ENCODE measurements around the gene KIFC3. TPM values are rescaled to one million over a fixed set of nuclear protein-coding genes. Genes with fewer than 3 reads are reported as not detected.

KIFC3 gene
- total and polyA plus RNA-seq, 2 of the 8 experiments (the other 6 are each of a cell fraction or from before 2014, with no cell fraction given): 2.1 to 7.1 TPM

- H3K23me2 ChIP-seq (ENCODE audit: low read depth, low read length): no peaks in the 10 kb centered on the region
- H3K4ac ChIP-seq (replicated peaks; ENCODE audit: insufficient read length, low read depth, low read length): no peak overlapping the region
- peak; percentile 59 to 73 for DNase-seq (ENCODE audit: low read depth in 1 of 2, low spot score in 2 of 2)
- no peak overlapping the region for H3K14ac ChIP-seq (ENCODE audit: insufficient read length)
- CTCF ChIA-PET (ENCODE audit: partially characterized antibody): interaction anchor here (0.8 to 1.5 kb wide), 5 partner anchors 25 to 51 kb away, joined by 3 to 6 read pairs (median 3); no protein-coding TSS in a partner anchor
- no peak overlapping the region for H3K9ac ChIP-seq (replicated peaks in 1 of 4; ENCODE audit: extremely low read depth in 1 of 4, low read depth in 3 of 4, low read length in 3 of 4)
- no peak overlapping the region for H3K27ac ChIP-seq (ENCODE audit: low read depth, low read length)
- peak overlapping the region in 2 of 4 experiments; percentile 19 to 31; a peak in 4 of 8 replicates for H3K4me3 ChIP-seq (ENCODE audit: extremely low read depth in 1 of 4, insufficient read depth in 2 of 4, low read depth in 3 of 4, low read length in 4 of 4)
- peaks cover 2 to 16% (median 9%) of the 10 kb centered on the region in 4 experiments; a peak in 5 of 7 replicates for H3K4me1 ChIP-seq (replicated peaks in 1 of 4; ENCODE audit: control insufficient read depth in 3 of 4, insufficient read depth in 4 of 4, low read length in 3 of 4)
- H2BK120ac ChIP-seq (replicated peaks; ENCODE audit: low read depth, low read length): no peak overlapping the region
- peak overlapping the region; percentile 12; the same call in 1 of the 2 replicates for H2AFZ ChIP-seq (ENCODE audit: low read length)
- peak overlapping the region; percentile 42; the same call in 1 of the 2 replicates for H4K8ac ChIP-seq (ENCODE audit: extremely low read depth, insufficient read depth, low read length)
- 21% methylated on average over 9 of the region's 9 CpGs; no CpG with 5 or more reads in 1 of the 2 experiments for WGBS, 2 experiments (ENCODE audit: extremely low coverage in 1 of 2, insufficient coverage in 1 of 2, insufficient read length in 1 of 2, insufficient replicate concordance in 2 of 2, low coverage in 1 of 2, low lambda C conversion rate in 2 of 2, missing lambda C conversion rate in 1 of 2)
- H3K4me2 ChIP-seq (ENCODE audit: insufficient read depth in 1 of 2, low read depth in 2 of 2, low read length in 2 of 2): peak overlapping the region; percentile 22 to 59
- peak overlapping the region; percentile 8 for H4K5ac ChIP-seq (ENCODE audit: insufficient read length, low read depth, low read length)
- POLR2A ChIA-PET (ENCODE audit: partially characterized antibody): interaction anchor here (0.9 to 1.3 kb wide), 3 partner anchors 13 to 30 kb away, joined by 3 to 4 read pairs (median 3); no protein-coding TSS in a partner anchor
- FAIRE-seq: peak; percentile 94
- H2BK15ac ChIP-seq (ENCODE audit: low read length): no peak overlapping the region
- H2AK5ac ChIP-seq (ENCODE audit: low read depth, low read length): no peak overlapping the region
- H3K79me2 ChIP-seq (ENCODE audit: control insufficient read depth in 1 of 2, insufficient read depth in 2 of 2, low read length in 2 of 2): no peaks in the 10 kb centered on the region
- no peaks in the 10 kb centered on the region for H3K36me3 ChIP-seq (ENCODE audit: control insufficient read depth in 2 of 4, insufficient read depth in 4 of 4, low read length in 3 of 4)
- no peaks in the 10 kb centered on the region for H4K20me1 ChIP-seq (replicated peaks in 1 of 2; ENCODE audit: control insufficient read depth in 1 of 2, insufficient read depth in 2 of 2, low read length in 2 of 2)
- H2BK20ac ChIP-seq (ENCODE audit: low read length): peak overlapping the region; percentile 82; the same call in 1 of the 2 replicates
- H3K27me3 ChIP-seq (replicated peaks in 1 of 4; ENCODE audit: control insufficient read depth in 3 of 4, extremely low read depth in 1 of 4, insufficient read depth in 3 of 4, low read length in 3 of 4): 0 out of 7 replicates have a peak, but pooled peaks cover 0 to 1% (median 0%) of the 10 kb centered on the region in 4 experiments
- H2BK5ac ChIP-seq (ENCODE audit: low read depth, low read length): no peak overlapping the region
- peak overlapping the region; percentile 5; the same call in 1 of the 2 replicates for H2BK12ac ChIP-seq (ENCODE audit: low read depth, low read length)
- H3K79me1 ChIP-seq (ENCODE audit: low read depth, low read length): no peaks in the 10 kb centered on the region
- H4K91ac ChIP-seq (replicated peaks; ENCODE audit: insufficient read length, low read length): peak overlapping the region; percentile 1
- peak overlapping the region; percentile 19; the same call in 1 of the 2 replicates for H3K18ac ChIP-seq (ENCODE audit: extremely low read depth, low read length)
- H3K56ac ChIP-seq (replicated peaks; ENCODE audit: insufficient read length, low read depth, low read length): no peak overlapping the region
- H3K9me3 ChIP-seq (ENCODE audit: insufficient read depth in 2 of 2, low read depth in 1 of 2, low read length in 1 of 2): no peaks in the 10 kb centered on the region
- H3K23ac ChIP-seq (ENCODE audit: insufficient read length): no peak overlapping the region
- peak; percentile 67; the same call in 1 of the 2 replicates for TF ChIP-seq SP1 (IDR thresholded peaks at IDR 0.05; ENCODE audit: low read depth, low read length)
- TF ChIP-seq TEAD4 (IDR thresholded peaks at IDR 0.05; ENCODE audit: low read depth, low read length): peak; percentile 90
- TF ChIP-seq YY1 (IDR thresholded peaks at IDR 0.05; ENCODE audit: low read depth, low read length): peak; percentile 69; the same call in 1 of the 2 replicates
- TF ChIP-seq POU5F1 (IDR thresholded peaks at IDR 0.05; ENCODE audit: low read depth, low read length): no peak
- TF ChIP-seq SIN3A (conservative IDR thresholded peaks at IDR 0.05 in 1 of 2, IDR thresholded peaks at IDR 0.05 in 1 of 2; ENCODE audit: low read depth in 1 of 2, low read length in 2 of 2): peak; percentile 95 to 96
- TF ChIP-seq EP300 (IDR thresholded peaks at IDR 0.05; ENCODE audit: borderline replicate concordance in 1 of 2, low read depth in 2 of 2, low read length in 2 of 2): peak in 1 of 2 experiments; percentile 81; a peak in 1 of 3 replicates
- peak in 1 of 2 experiments; percentile 84; a peak in 1 of 4 replicates for TF ChIP-seq HDAC2 (IDR thresholded peaks at IDR 0.05; ENCODE audit: borderline replicate concordance in 1 of 2, low read depth in 2 of 2, low read length in 2 of 2)
- peak; percentile 96 for TF ChIP-seq CTBP2 (IDR thresholded peaks at IDR 0.05; ENCODE audit: borderline replicate concordance, insufficient read depth, insufficient read length, low read length)
- TF ChIP-seq TCF12 (IDR thresholded peaks at IDR 0.05; ENCODE audit: low read depth, low read length): peak; percentile 96
- no peak for TF ChIP-seq BACH1 (IDR thresholded peaks at IDR 0.05; ENCODE audit: low read length)
- TF ChIP-seq ASH2L (IDR thresholded peaks at IDR 0.05; ENCODE audit: low read length): no peak
These were observed 43.9 kb upstream of the KIFC3 start for GRCh38 chr16:57846078-57846697.
